GM18861 (cell line): ENCODE measurements around the gene SORT1.

ENCODE experiments used
- ATAC-seq: cut with Tn5 transposase; IDR thresholded peaks from one replicate; pipeline ENCODE4 v1.9.1; 2021; ENCODE audit not compliant: unreplicated experiment

The SORT1 gene

DNA sequence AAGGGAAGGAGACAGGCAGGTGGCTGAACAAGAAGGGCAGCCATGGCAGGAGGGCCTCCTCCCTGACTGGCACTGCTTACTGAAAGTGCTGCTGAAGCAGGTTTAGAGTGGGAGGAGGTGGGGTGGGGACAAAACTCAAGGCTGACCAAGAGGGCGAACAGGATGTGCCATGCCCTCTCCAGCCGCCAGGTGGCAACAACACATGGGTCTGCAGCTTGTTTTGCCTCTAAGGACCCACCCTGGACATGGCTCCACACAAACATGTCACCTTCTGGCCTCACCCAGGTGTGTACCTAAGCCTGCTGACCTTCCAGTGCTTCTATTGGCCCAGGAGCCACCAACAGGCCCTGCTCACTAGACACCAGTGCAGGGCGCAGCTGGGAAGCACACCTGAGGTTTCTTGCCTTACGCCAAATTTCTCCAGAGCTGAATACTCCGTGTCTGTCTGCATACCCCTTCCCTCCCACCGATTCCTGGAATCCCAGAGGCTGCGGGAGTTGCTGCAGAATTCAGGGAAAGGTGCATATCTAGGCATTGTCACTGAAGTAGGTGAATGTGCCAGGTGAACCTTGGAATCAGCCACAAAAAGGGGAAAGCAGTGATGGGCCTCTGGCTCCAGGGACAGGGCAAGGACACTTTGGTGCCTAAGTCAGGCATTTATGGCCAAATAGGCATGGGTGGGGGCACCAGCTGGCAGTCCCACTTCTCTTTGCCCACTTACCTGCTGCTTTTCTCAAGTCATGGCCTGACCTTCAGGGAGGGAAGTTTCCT, 120.1 kb downstream of the SORT1 start:
- no peak for ATAC-seq

DNA sequence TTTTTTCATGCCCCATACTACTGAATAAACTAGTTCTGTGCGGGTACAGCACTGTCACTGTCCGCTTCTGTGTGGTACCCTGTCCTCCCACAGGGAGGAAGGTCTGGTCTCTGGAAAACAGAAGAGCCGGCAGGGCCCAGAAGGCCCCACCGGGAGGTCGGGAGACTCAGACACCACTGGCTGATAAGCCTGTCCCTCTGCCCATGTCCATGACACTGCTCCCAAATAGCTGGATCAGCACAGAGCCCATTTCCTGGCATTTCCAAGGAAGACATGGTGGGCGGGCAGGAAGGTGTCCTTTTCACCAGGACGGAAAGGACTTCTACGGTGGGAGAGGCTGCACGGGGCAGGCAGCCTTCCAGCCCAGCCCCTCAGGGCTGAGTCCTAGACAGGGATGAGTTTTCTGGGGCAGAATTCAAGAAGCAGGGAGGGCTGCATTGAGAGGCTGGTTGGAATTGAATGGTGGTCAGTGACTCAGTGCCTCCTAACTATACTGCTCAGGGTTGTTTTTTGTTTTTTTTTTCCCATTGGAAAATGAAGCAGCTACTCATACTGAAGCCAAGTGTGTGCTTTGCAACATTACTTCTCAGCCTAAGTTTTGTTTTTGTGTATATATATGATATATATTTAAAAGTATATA, 121.9 kb downstream of the SORT1 start:
- ATAC-seq = no peak

DNA sequence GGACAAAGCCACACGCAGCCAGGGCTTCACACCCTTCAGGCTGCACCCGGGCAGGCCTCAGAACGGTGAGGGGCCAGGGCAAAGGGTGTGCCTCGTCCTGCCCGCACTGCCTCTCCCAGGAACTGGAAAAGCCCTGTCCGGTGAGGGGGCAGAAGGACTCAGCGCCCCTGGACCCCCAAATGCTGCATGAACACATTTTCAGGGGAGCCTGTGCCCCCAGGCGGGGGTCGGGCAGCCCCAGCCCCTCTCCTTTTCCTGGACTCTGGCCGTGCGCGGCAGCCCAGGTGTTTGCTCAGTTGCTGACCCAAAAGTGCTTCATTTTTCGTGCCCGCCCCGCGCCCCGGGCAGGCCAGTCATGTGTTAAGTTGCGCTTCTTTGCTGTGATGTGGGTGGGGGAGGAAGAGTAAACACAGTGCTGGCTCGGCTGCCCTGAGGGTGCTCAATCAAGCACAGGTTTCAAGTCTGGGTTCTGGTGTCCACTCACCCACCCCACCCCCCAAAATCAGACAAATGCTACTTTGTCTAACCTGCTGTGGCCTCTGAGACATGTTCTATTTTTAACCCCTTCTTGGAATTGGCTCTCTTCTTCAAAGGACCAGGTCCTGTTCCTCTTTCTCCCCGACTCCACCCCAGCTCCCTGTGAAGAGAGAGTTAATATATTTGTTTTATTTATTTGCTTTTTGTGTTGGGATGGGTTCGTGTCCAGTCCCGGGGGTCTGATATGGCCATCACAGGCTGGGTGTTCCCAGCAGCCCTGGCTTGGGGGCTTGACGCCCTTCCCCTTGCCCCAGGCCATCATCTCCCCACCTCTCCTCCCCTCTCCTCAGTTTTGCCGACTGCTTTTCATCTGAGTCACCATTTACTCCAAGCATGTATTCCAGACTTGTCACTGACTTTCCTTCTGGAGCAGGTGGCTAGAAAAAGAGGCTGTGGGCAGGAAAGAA, 122.9 kb downstream of the SORT1 start:
- ATAC-seq = no peak

DNA sequence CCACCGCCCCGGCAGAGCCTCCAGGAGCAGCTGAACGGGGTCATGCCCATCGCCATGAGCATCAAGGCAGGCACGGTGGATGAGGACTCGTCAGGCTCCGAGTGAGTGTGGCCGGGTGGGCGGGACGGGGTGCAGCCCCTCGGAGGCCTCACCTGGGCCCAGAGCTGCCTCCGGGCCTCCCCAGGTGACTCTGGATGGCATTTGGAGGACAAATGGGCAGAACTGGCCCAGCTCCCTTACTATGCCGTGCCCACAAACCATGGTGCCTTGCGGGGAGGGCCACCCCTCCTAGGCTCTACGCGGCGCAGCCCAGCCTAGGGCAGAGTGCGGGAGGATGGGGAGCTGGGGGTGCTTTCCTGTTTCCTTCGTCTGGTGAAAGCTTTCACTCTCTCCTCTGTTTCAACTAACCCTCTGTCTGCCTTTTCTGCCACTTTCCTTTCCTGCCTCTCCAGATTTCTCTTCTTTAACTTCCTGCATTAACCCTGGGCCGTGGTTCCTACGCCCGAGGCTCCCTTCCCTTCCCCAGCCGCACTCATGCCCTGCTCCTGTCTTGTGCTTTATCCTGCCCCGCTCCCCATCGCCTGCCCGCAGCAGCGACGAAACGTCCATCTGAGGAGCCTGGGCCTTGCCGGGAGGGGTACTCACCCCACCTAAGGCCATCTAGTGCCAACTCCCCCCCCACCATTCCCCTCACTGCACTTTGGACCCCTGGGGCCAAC, 124.0 kb downstream of the SORT1 start:
- no peak for ATAC-seq

DNA sequence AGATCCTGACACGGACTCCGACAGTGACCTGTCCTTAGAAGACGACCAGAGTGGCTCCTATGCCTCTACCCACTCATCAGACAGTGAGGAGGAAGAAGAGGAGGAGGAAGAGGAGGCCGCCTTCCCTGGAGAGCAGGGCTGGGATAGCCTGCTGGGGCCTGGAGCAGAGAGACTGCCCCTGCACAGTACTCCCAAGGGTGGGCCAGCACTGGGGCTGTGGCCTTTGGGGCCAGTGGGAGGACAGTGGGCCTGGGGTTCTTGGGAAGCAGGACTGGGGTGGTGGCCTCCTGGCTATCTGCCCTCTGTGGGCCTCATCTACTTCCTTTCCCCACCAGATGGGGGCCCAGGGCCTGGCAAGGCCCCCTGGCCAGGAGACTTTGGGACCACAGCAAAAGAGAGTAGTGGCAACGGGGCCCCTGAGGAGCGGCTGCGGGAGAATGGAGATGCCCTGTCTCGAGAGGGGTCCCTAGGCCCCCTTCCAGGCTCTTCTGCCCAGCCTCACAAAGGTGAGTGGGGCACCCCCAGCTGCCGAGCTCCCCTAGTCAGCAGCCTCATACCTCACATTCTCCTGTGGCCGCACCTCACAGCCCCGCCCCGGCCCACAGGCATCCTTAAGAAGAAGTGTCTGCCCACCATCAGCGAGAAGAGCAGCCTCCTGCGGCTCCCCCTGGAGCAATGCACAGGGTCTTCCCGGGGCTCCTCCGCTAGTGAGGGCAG, 124.7 kb downstream of the SORT1 start:
- no peak for ATAC-seq

DNA sequence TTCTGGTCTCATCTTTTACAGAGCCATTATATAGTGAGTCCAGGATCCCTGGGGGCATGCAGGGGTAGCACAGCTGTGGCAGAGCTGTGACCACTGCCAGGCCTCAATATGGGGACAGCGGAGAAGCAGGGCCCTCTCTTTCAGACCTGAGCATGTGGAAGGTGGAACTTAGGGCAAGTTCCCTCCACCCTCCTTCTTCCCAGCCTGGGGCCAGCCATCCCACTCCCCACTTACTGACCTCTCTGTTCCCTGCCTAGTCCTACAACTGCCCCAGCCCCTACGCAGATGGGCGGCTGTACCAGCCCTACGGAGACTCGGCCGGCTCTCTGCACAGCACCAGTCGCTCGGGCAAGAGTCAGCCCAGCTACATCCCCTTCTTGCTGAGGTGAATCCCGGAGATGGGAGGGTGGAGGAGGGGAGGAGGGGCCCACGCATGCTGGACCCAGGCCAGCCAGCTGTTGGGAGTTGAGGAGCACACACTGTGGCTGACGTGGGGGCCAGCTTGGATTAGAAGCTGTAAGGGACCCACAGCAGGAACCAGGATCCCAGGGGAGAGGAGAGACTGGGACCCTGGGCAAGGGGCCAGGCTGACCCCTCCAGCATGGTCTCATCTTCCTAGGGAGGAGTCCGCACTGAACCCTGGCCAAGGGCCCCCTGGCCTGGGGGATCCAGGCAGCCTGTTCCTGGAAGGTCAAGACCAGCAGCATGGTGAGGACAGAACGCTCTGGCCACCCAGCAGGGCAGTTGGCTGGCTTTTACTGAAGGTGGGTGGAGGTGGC, 125.5 kb downstream of the SORT1 start:
- no peak for ATAC-seq

DNA sequence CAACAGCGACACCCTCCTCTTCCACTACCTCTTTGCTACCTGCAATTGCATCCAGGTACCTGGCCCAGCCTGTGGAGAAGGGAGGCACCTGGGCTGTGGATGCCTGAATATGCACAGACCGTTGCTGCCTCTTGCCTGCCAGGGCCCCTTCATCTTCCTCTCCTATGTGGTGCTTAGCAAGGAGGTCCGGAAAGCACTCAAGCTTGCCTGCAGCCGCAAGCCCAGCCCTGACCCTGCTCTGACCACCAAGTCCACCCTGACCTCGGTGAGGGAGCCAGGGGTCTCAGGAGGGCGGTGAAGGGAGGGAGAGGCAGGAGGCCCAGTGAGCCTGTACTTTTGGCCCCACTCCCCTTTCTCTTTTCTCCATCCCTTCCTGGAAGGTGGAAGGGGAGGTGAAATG, 126.3 kb downstream of the SORT1 start:
- ATAC-seq = no peak

DNA sequence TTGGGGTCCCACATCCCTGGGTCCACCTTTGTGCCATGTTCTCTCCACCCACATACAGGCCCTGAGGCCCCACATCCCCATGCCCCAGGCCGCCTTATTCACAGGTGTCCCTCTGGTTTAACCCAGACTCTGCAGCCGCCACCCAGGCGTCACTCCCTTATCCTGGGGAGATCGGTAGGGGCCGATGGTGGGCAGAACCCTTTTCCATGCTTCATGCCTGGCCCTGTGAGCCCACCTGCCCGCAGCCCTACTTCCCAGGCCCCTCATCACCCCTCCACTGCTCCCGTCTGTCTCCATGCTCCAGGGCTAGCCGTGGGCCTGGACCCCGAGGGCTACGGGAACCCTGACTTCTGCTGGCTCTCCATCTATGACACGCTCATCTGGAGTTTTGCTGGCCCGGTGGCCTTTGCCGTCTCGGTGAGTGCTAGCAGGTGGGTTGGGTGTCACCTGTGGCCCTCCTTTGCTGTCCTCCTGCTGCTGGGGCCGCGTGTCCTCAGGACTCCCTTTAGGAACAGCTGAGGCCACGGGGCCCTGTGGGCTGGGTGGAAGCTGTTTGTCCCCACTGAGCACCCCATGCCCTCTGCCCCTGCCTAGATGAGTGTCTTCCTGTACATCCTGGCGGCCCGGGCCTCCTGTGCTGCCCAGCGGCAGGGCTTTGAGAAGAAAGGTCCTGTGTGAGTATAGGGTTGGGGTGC, 126.9 kb downstream of the SORT1 start:
- no peak for ATAC-seq

DNA sequence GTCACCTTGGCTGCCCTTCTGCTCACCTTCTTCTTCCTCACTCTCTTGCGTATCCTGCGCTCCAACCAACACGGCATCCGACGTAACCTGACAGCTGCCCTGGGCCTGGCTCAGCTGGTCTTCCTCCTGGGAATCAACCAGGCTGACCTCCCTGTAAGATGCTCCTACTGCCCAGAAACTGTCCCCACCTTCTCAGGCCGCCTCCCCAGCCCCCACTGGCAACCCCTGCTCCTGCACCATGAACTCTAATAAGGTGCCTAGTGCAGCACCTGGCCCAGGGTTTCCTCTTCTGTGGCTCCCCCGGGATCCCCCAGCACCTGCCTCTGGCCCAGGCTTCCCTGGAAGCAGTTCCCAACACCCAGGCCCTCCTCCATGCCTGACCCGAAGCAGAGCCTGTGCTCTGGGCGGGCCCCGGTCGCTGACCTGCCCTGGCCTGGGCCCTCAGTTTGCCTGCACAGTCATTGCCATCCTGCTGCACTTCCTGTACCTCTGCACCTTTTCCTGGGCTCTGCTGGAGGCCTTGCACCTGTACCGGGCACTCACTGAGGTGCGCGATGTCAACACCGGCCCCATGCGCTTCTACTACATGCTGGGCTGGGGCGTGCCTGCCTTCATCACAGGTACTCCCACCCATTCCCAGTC, 127.6 kb downstream of the SORT1 start:
- ATAC-seq = no peak

DNA sequence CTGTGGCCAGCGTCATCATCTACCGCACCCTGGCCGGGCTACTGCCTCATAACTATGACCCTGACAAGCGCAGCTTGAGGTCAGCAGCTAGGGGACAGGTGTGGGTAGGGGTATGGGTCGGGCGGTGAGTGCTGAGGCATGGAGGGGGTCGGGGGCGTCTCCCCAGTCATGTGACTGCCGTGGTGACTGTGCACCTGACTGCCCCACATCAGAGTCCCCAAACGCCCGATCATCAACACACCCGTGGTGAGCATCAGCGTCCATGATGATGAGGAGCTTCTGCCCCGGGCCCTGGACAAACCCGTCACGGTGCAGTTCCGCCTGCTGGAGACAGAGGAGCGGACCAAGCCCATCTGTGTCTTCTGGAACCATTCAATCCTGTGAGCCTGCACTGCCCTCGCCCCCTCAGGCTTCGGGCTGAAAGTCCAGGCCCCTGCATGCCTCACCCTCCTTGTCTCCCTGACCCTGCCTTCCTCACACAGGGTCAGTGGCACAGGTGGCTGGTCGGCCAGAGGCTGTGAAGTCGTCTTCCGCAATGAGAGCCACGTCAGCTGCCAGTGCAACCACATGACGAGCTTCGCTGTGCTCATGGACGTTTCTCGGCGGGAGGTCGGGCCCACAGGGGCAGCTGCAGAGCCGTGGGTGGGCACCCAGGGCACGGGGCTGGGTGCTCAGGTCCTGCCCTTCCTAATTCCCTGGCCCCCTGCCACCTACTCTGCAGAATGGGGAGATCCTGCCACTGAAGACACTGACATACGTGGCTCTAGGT, 128.3 kb downstream of the SORT1 start:
- ATAC-seq = no peak

DNA sequence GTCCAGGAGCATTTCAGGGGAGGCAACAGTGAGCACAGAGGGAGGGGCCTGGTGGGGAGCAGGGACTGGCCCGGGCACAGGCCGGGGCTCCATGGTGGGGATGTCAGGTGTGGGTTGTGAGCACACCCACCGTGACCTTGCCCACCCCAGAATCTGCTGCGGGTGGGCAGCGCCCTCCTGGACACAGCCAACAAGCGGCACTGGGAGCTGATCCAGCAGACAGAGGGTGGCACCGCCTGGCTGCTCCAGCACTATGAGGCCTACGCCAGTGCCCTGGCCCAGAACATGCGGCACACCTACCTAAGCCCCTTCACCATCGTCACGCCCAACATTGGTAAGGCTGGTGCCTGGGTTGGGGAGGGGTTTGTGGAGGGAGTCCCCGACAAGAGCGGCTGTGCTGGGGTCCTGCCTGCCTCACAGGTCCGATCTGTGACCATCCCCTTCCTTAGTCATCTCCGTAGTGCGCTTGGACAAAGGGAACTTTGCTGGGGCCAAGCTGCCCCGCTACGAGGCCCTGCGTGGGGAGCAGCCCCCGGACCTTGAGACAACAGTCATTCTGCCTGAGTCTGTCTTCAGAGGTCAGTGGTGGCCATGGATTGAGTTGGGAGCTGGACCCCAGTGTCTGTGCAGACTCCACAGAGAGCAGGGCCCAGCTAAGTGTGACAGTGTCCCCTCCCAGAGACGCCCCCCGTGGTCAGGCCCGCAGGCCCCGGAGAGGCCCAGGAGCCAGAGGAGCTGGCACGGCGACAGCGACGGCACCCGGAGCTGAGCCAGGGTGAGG, 129.1 kb downstream of the SORT1 start:
- ATAC-seq = no peak

DNA sequence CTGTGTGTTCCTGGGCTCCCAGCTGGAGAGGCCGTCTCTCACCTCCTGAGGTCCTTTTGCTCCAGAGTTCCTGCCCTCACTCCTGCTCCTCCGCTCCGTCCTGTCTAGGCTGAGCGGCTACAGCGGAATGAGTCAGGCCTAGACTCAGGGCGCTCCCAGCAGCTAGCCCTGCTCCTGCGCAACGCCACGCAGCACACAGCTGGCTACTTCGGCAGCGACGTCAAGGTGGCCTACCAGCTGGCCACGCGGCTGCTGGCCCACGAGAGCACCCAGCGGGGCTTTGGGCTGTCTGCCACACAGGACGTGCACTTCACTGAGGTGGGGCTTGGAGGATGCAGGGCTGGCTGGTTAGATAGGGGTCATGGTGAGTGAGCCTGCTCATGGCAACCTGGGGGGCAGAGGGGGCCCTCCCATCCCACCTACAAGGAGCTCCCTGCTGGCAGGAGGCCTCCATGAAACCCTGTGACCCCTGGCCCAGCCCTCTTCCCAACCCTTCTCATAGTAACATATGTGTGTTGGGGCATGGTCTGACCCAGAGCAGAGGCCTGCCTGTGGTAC, 129.9 kb downstream of the SORT1 start:
- ATAC-seq = no peak

DNA sequence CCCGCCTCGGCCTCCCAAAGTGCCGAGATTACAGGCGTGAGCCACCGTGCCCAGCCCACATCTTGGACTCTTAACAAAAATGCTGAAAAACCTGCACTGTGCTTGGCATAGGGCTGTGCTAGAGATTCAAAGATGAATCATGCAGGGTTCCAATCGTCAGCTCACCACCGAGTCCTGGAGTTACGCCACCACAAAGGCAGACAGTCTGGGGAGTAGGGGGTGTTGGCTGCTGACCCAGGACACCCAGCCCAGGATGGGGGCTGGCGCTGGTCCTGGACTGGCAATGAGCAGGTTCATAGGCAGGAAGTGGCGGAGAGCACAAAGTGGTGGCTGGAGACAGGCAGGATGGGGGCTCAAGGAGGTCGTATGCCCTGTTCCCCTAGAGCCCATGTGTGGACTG, 130.8 kb downstream of the SORT1 start:
- ATAC-seq = no peak

DNA sequence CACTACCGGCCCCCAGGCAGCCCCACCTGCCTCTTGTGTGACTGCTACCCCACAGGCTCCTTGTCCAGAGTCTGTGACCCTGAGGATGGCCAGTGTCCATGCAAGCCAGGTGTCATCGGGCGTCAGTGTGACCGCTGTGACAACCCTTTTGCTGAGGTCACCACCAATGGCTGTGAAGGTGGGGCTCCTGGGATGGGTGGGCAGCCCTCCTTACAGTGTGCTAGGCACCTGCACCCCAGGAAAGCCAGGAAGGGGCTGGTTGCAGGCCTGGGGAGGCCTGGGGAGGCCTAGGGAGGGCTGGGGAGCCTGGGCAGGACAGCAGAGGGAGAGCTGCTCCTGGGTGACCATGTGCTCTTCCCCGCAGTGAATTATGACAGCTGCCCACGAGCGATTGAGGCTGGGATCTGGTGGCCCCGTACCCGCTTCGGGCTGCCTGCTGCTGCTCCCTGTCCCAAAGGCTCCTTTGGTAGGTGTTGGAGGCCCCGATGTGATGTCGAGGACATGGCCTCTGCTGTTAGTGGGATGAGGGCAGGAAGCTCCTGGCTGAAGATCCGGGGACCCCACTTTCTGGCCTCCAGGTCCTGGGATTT, 131.9 kb downstream of the SORT1 start:
- ATAC-seq = no peak

DNA sequence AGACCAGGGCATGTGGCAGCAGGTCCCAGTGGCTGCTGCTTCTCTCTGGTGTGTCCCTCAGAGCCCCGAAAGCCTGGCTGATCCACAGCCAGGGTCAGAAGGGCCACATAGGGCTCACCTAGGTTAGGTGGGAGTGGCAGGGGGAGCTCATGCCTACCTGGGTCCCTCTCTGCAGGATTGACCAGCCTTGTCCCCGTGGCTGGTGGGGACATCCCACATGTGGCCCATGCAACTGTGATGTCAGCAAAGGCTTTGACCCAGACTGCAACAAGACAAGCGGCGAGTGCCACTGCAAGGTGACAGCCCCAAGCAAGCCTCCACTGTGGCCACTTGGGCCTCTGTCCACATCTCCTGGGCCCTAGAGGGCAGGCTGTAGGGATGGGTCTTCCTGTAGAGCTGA, 132.7 kb downstream of the SORT1 start:
- ATAC-seq = no peak

DNA sequence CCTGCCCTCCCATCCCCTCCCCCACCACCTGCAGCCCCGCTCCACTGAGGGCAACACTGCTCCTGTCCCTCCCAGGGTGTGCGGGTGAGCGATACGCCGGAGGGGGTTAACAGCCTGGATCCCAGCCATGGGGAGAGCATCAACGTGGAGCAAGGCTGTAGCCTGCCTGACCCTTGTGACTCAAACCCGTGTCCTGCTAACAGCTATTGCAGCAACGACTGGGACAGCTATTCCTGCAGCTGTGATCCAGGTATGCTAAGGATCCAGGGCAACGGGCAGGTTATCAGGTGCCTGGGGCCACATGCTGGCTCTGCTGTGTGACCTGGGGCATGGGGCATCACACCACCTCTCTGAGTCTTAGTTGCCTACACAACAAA, 133.4 kb downstream of the SORT1 start:
- no peak for ATAC-seq
